ENCODE measurements around the gene DNMT1. TPM values are rescaled to one million over a fixed set of nuclear protein-coding genes. Genes with fewer than 3 reads are reported as not detected.
"Not testable (repeated sequence)": the region's sequence is repeated elsewhere in the genome, so short reads cannot be mapped to it uniquely, and the experiment has no call there.

DNMT1 gene
- total RNA-seq, 1 experiment from 2014 or later: 210 TPM

DNA sequence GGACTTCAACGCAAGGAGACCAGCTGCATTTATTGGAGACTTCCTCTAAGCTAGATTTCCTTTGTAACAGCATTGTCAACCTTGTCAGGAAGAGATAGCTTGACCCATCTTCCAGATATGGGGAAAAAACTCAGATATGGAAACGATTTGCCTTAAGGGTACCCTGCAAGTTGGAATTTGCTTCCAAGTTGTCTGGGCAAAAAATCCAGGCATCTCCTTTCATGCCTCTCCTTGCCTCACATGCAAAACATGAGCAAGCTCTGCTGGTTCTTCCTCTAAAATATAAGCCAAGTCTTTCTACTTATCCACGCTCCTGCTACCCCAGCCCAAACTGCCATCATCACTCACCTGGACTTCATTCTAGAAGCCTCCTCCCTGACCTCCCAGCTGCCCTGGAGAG lies 6.4 kb upstream of the DNMT1 start (continued):
- TF ChIP-seq, protein P1, sequence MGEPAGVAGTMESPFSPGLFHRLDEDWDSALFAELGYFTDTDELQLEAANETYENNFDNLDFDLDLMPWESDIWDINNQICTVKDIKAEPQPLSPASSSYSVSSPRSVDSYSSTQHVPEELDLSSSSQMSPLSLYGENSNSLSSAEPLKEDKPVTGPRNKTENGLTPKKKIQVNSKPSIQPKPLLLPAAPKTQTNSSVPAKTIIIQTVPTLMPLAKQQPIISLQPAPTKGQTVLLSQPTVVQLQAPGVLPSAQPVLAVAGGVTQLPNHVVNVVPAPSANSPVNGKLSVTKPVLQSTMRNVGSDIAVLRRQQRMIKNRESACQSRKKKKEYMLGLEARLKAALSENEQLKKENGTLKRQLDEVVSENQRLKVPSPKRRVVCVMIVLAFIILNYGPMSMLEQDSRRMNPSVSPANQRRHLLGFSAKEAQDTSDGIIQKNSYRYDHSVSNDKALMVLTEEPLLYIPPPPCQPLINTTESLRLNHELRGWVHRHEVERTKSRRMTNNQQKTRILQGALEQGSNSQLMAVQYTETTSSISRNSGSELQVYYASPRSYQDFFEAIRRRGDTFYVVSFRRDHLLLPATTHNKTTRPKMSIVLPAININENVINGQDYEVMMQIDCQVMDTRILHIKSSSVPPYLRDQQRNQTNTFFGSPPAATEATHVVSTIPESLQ (CRISPR knock-in tag; IDR thresholded peaks at IDR 0.05): no peak

- H3K4me1 Mint-ChIP-seq: peaks cover 15% of the 10 kb centered on the region
- DNase-seq (ENCODE audit: low spot score); H3K9me3 Mint-ChIP-seq; POLR2A ChIA-PET; H3K27ac Mint-ChIP-seq; ATAC-seq; H3K27me3 Mint-ChIP-seq (ENCODE audit: low read depth); H3K36me3 Mint-ChIP-seq; H3K4me3 Mint-ChIP-seq: not testable (repeated sequence)
- CTCF ChIA-PET: interaction anchor here (1.1 to 2.9 kb wide), 3 partner anchors 29 to 50 kb away, joined by 3 to 10 read pairs (median 4); no protein-coding TSS in a partner anchor
These were observed 5.3 kb upstream of the DNMT1 start for GRCh38 chr19:10200101-10200500.

DNA sequence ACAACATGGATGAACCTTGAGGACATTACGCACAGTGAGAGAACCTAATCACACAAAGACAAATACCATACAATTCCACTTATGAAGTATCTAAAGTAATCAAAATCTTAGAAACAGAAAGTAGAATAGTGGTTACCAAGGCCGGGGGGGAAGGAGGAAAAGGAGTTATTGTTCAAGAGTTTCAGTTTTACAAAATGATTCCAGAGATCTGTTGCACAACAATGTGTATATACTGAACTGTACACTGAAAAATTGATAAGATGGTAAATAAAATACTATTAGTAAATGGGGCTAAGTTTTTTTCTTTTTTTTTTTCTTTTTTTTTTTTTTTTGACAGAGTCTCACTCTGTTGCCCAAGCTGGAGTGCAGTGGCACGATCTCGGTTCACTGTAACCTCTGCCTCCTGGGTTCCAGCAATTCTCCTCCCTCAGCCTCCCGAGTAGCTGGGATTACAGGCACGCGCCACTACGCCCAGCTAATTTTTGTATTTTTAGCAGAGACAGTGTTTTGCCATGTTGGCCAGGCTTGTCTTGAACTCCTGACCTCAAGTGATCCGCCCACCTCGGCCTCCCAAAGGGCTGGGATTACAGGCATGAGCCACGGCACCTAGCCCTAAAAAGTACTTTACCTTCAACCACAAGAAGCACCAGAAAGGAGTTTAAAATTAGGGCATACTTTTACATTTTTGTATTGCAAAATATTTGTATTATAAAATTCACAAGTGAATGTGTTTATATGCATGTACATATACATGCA lies 4.3 kb upstream of the DNMT1 start:
- not testable (repeated sequence) for H3K27me3 Mint-ChIP-seq (ENCODE audit: low read depth); H3K36me3 Mint-ChIP-seq; H3K4me3 Mint-ChIP-seq; H3K4me1 Mint-ChIP-seq; H3K9me3 Mint-ChIP-seq; H3K27ac Mint-ChIP-seq; ATAC-seq; DNase-seq (ENCODE audit: low spot score)
- ChIA-PET CTCF (interaction anchor here (0.6 to 2.9 kb wide), 4 partner anchors 11 to 51 kb away, joined by 3 to 10 read pairs (median 6); no protein-coding TSS in a partner anchor), POLR2A (interaction anchor here (0.6 kb wide), 1 partner anchor 32 kb away, joined by 3 read pairs; the partner anchor contains the start of gene S1PR2)

GRCh38 chr19:10195199-10195519 lies 406 bp upstream of the DNMT1 start:
- DNase-seq (ENCODE audit: low spot score): no peak
- Mint-ChIP-seq H3K27ac (no peak overlapping the region; the same call in 1 of the 2 replicates), H3K36me3 (no peaks in the 10 kb centered on the region), H3K4me1 (peaks cover 8% of the 10 kb centered on the region), H3K27me3 (ENCODE audit: low read depth) (no peaks in the 10 kb centered on the region), H3K4me3 (peak overlapping the region; percentile 94), H3K9me3 (no peaks in the 10 kb centered on the region)
- peak; percentile 43; the same call in 1 of the 2 replicates for ATAC-seq
- POLR2A ChIA-PET: interaction anchor here (0.5 to 0.6 kb wide), 2 partner anchors 74 to 147 kb away, joined by 4 to 5 read pairs; no protein-coding TSS in a partner anchor
- CTCF ChIA-PET: interaction anchor here (1.1 to 3.2 kb wide), 4 partner anchors 34 to 222 kb away, joined by 3 to 25 read pairs (median 6); partner anchors contain the start of gene ICAM5
- TF ChIP-seq NR1H2 (CRISPR knock-in tag; IDR thresholded peaks at IDR 0.05) (no peak), GTF2I (CRISPR knock-in tag; conservative IDR thresholded peaks at IDR 0.05) (peak; percentile 87), NFYB (CRISPR knock-in tag; conservative IDR thresholded peaks at IDR 0.05; ENCODE audit: low read depth) (no peak), MYBL2 (CRISPR knock-in tag; IDR thresholded peaks at IDR 0.05) (no peak)

GRCh38 chr19:10193790-10194499 lies 808 bp downstream of the DNMT1 start:
- peak overlapping the region; percentile 85 for H3K27ac Mint-ChIP-seq
- no peaks in the 10 kb centered on the region; the same call in 1 of the 2 replicates for H3K36me3 Mint-ChIP-seq
- TF ChIP-seq IRF1 (CRISPR knock-in tag; IDR thresholded peaks at IDR 0.05) (no peak), USF2 (CRISPR knock-in tag; IDR thresholded peaks at IDR 0.05) (no peak), MYBL2 (CRISPR knock-in tag; IDR thresholded peaks at IDR 0.05) (0 out of 2 replicates have a peak, but pooled peaks have one; percentile 26), PREB (CRISPR knock-in tag; IDR thresholded peaks at IDR 0.05; ENCODE audit: borderline replicate concordance) (no peak), ZBTB21 (CRISPR knock-in tag; IDR thresholded peaks at IDR 0.05; ENCODE audit: borderline replicate concordance) (no peak), ZNF219 (CRISPR knock-in tag; IDR thresholded peaks at IDR 0.05; ENCODE audit: borderline replicate concordance) (no peak), FOXJ3 (CRISPR knock-in tag; IDR thresholded peaks at IDR 0.05; ENCODE audit: borderline replicate concordance) (no peak), TP53 (CRISPR knock-in tag; IDR thresholded peaks at IDR 0.05) (no peak)
- TF ChIP-seq, protein P1 (CRISPR knock-in tag; IDR thresholded peaks at IDR 0.05): no peak

More at GRCh38 chr19:10193790-10194499, 808 bp downstream of the DNMT1 start:
- Mint-ChIP-seq H3K27me3 (ENCODE audit: low read depth) (no peaks in the 10 kb centered on the region), H3K9me3 (no peaks in the 10 kb centered on the region), H3K4me3 (peak overlapping the region; percentile 94), H3K4me1 (peaks cover 8% of the 10 kb centered on the region)
- POLR2A ChIA-PET: interaction anchor here (0.8 kb wide), 1 partner anchor 209 kb away, joined by 3 read pairs; the partner anchor contains the start of gene CDC37
- ATAC-seq (peak; percentile 7), DNase-seq (ENCODE audit: low spot score) (peak; percentile 47)
- CTCF ChIA-PET: interaction anchor here (1.0 to 3.2 kb wide), 4 partner anchors 35 to 223 kb away, joined by 3 to 25 read pairs (median 5); partner anchors contain the start of gene ICAM1

All from WTC11 (cell line).